ENCODE data around the gene RIN3.

DNA sequence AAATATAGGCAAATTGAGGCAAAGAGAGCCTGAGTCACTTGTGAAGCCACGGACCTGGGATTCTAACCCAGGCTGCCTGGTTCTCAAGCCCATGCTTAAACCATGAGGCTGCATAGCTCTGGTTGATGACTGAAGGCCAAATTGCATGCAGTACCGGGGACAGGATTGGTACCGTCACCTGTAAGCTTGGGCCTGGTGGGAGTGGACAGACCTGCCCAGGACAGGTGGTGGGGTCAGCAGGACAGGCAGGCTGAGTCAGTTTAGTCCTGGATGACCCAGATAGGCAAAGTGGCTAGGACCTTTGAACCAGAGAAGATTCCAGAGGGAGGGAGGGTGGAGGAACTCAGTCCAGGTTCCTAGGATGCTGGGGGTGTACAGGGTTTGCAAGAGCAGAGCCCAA, 25.8 kb downstream of the RIN3 start:
- TF ChIP-seq, protein P1, sequence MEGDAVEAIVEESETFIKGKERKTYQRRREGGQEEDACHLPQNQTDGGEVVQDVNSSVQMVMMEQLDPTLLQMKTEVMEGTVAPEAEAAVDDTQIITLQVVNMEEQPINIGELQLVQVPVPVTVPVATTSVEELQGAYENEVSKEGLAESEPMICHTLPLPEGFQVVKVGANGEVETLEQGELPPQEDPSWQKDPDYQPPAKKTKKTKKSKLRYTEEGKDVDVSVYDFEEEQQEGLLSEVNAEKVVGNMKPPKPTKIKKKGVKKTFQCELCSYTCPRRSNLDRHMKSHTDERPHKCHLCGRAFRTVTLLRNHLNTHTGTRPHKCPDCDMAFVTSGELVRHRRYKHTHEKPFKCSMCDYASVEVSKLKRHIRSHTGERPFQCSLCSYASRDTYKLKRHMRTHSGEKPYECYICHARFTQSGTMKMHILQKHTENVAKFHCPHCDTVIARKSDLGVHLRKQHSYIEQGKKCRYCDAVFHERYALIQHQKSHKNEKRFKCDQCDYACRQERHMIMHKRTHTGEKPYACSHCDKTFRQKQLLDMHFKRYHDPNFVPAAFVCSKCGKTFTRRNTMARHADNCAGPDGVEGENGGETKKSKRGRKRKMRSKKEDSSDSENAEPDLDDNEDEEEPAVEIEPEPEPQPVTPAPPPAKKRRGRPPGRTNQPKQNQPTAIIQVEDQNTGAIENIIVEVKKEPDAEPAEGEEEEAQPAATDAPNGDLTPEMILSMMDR (conservative IDR thresholded peaks at IDR 0.05; ENCODE audit: low read depth, low read length), result no peak
- TF ChIP-seq EZH2phosphoT487 (IDR thresholded peaks at IDR 0.05; ENCODE audit: borderline replicate concordance, low read length), result no peak

Measured in PC-3 (cell line).